HK-2 (cell line): ENCODE measurements around the gene NPR2.

Source experiments
- DNase-seq: peaks from one replicate; pipeline ENCODE4 v3.0.0-alpha.2; 2018; ENCODE audit not compliant: unreplicated experiment

Gene NPR2

DNA sequence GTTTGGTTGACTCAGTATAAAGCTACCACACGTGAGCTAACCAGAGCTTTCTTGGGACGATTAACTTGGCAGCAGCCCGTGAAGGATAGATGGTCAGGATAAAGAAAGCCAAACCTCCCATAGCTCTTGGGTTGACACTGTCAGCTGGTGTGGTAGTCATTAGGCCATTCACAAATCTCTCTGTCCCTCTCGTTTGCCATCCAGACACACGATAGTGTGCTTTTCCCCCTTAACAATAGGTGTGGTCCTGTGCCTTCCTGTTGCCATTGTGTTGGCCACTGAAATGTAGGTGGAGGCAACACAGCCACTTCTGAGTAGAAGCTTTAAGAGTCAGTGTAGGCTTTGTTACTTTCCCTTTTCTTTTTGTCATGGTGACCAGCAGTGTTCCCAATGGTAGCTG lies 67.1 kb downstream of the NPR2 start:
- no peak for DNase-seq
